K562 (cell line): Measurements from ENCODE around the gene EPHA2. TPM values are rescaled to one million over a fixed set of nuclear protein-coding genes. Genes with fewer than 3 reads are reported as not detected.
A peak's percentile ranks its signal among the peaks of the same experiment; 100 is the strongest.

Source experiments
- BCOR ChIP-seq: fragments of 450-650 bp; IDR thresholded peaks from 2 replicates; pipeline ENCODE4 v1.6.1; 2016
- CEBPB ChIP-seq: fragments of 450-650 bp; IDR thresholded peaks from 2 replicates; pipeline ENCODE4 v1.6.1; 2016; ENCODE audit warnings: missing genetic modification characterization, missing compliant biosample characterization
- CREB3L1 ChIP-seq: fragments of 450-650 bp; IDR thresholded peaks from 2 replicates; pipeline ENCODE4 v1.6.1; 2014; ENCODE audit warnings: low read depth, mild to moderate bottlenecking, moderate library complexity, borderline replicate concordance
- DPF2 ChIP-seq: fragments of 450-650 bp; IDR thresholded peaks from 2 replicates; pipeline ENCODE4 v1.6.1; 2016
- GTF2E2 ChIP-seq: fragments of 200-800 bp; sonication (Bioruptor generic); IDR thresholded peaks from 2 replicates; pipeline ENCODE4 v1.6.1; 2016; ENCODE audit warnings: missing genetic modification characterization, missing compliant biosample characterization
- HDAC2 ChIP-seq: fragments of 450-650 bp; IDR thresholded peaks from 2 replicates; pipeline ENCODE4 v1.6.1; 2016; ENCODE audit warnings: mild to moderate bottlenecking
- JUN ChIP-seq, 2 experiments: sonication (generic) in 1 of 2; formaldehyde crosslinking in 1 of 2; IDR thresholded peaks; 2 replicates each; pipeline versions ENCODE4 v1.6.1 to v1.8.0; 2012 to 2022; ENCODE audit warnings: borderline replicate concordance in 2 of 2, mild to moderate bottlenecking in 2 of 2, improper control_type of control experiment in 1 of 2, low read depth in 1 of 2, low read length in 1 of 2, missing genetic modification reagents in 1 of 2
- L3MBTL2 ChIP-seq: fragments of 450-650 bp; IDR thresholded peaks from 2 replicates; pipeline ENCODE4 v1.6.1; 2016; ENCODE audit warnings: mild to moderate bottlenecking, moderate library complexity
- MEF2D ChIP-seq: conservative IDR thresholded peaks from 2 replicates; pipeline ENCODE4 v1.6.1; 2016; ENCODE audit warnings: low read depth, missing genetic modification characterization, missing compliant biosample characterization
- POLR2A ChIP-seq: fragments of 450-650 bp; conservative IDR thresholded peaks from 2 replicates; pipeline ENCODE4 v1.6.1; 2016
- RFX7 ChIP-seq: fragments of 250-450 bp; sonication (Bioruptor Pico); IDR thresholded peaks from 2 replicates; pipeline ENCODE4 v1.5.1; 2021; ENCODE audit warnings: mild to moderate bottlenecking
- SIX5 ChIP-seq, 2 experiments: IDR thresholded peaks; 2 replicates each; pipeline ENCODE4 v1.6.1; 2011; ENCODE audit warnings: low read length in 2 of 2, borderline replicate concordance in 1 of 2, low read depth in 1 of 2, mild to moderate bottlenecking in 1 of 2, moderate library complexity in 1 of 2; ENCODE audit not compliant: insufficient read depth in 1 of 2
- SMAD2 ChIP-seq: fragments of 150-350 bp; IDR thresholded peaks from 2 replicates; pipeline ENCODE4 v1.6.1; 2014; ENCODE audit warnings: low read depth, mild to moderate bottlenecking, low read length
- SMC3 ChIP-seq: conservative IDR thresholded peaks from 2 replicates; pipeline ENCODE4 v1.6.1; 2011; ENCODE audit warnings: low read depth, low read length, improper control_type of control experiment; ENCODE audit not compliant: insufficient read depth
- SP1 ChIP-seq: sonication (generic); formaldehyde crosslinking; IDR thresholded peaks from 2 replicates; pipeline ENCODE4 v1.8.1; 2022; ENCODE audit warnings: mild to moderate bottlenecking, missing genetic modification reagents
- TRIM28 ChIP-seq: fragments of 450-650 bp; IDR thresholded peaks from 2 replicates; pipeline ENCODE4 v1.6.1; 2017
- U2AF2 ChIP-seq: fragments of 200-400 bp; formaldehyde crosslinking; optimal IDR thresholded peaks from 2 replicates; pipeline ENCODE3; 2017; ENCODE audit warnings: low read depth, mild to moderate bottlenecking, low read length
- XRCC4 ChIP-seq: IDR thresholded peaks from one replicate; pipeline ENCODE4 v1.6.1; 2011; ENCODE audit not compliant: insufficient read depth, insufficient read length; ENCODE audit errors: extremely low read depth
- YY1 ChIP-seq, 3 experiments: IDR thresholded peaks; 2 replicates each; pipeline ENCODE4 v1.6.1; 2011; ENCODE audit warnings: low read length in 2 of 3, mild to moderate bottlenecking in 2 of 3, moderate library complexity in 2 of 3, borderline replicate concordance in 1 of 3, control low read depth in 1 of 3, low read depth in 1 of 3; ENCODE audit not compliant: insufficient read depth in 3 of 3, insufficient replicate concordance in 2 of 3, control insufficient read depth in 1 of 3, insufficient read length in 1 of 3; ENCODE audit errors: extremely low read depth in 1 of 3
- ZFP1 ChIP-seq: fragments of 450-650 bp; formaldehyde crosslinking; IDR thresholded peaks from 2 replicates; pipeline ENCODE4 v1.4.0; 2020; ENCODE audit warnings: mild to moderate bottlenecking, mixed read lengths
- ZNF347 ChIP-seq: fragments of 450-650 bp; formaldehyde crosslinking; IDR thresholded peaks from 2 replicates; pipeline ENCODE4 v1.4.0; 2020; ENCODE audit warnings: low read depth, mild to moderate bottlenecking, moderate library complexity
- ZNF436 ChIP-seq: fragments of 250-450, 450-650 bp; sonication (Bioruptor Pico); formaldehyde crosslinking; IDR thresholded peaks from 2 replicates; pipeline ENCODE4 v1.7.0; 2020; ENCODE audit warnings: mild to moderate bottlenecking
- polyA plus RNA-seq, 8 experiments: library from polyadenylated mRNA; depleted of rRNA in 4 of 8; stranded (reverse) in 5 of 8; unstranded in 3 of 8; fragments of >200 nt; fragmentation: Nextera tagmentation in 2 of 8; fragmentation: Illumina TruSeq in 1 of 8; extraction: Ambion mirVana in 2 of 8; extraction: Trizol in 1 of 8; gene quantifications; 2 replicates each; pipeline versions ENCODE4 v1.2.1 to v1.2.3, GENCODE V29; 2011 to 2014; ENCODE audit warnings: inconsistent platforms in 1 of 8, missing spikeins in 1 of 8
- total RNA-seq, 7 experiments: library from RNA; depleted of rRNA in 6 of 7; stranded (reverse); fragments of >200 nt in 6 of 7; fragmentation: Illumina TruSeq in 2 of 7; extraction: Trizol in 2 of 7; gene quantifications; 2 replicates each; pipeline versions ENCODE4 v1.2.1 to v1.2.3, GENCODE V29; 2011 to 2021; ENCODE audit warnings: low replicate concordance in 1 of 7
- TF ChIP-seq, protein P1 (sequence below): sonication (generic); formaldehyde crosslinking; IDR thresholded peaks from 2 replicates; pipeline ENCODE4 v1.8.0; 2022; ENCODE audit warnings: missing genetic modification reagents, mild to moderate bottlenecking, moderate library complexity, borderline replicate concordance
- TF ChIP-seq, protein P2 (sequence below): fragments of 450-650 bp; conservative IDR thresholded peaks from 2 replicates; pipeline ENCODE4 v1.6.1; 2016; ENCODE audit warnings: missing genetic modification characterization, low read depth, mild to moderate bottlenecking, control low read depth, missing compliant biosample characterization
- TF ChIP-seq, protein P3 (sequence below), 2 experiments: IDR thresholded peaks; 2 replicates each; pipeline ENCODE4 v1.6.1; 2011; ENCODE audit warnings: borderline replicate concordance in 1 of 2, control low read depth in 1 of 2, low read depth in 1 of 2, low read length in 1 of 2, mild to moderate bottlenecking in 1 of 2, mixed read lengths in 1 of 2, moderate library complexity in 1 of 2; ENCODE audit not compliant: insufficient read depth in 1 of 2, insufficient read length in 1 of 2, poor library complexity in 1 of 2, severe bottlenecking in 1 of 2; ENCODE audit errors: extremely low read depth in 1 of 2

Gene EPHA2
- total and polyA plus RNA-seq, 9 of the 15 experiments (the other 6 are each of a cell fraction or from before 2014, with no cell fraction given), result 0.04 to 0.40 (median 0.07) TPM; not detected in 4

DNA sequence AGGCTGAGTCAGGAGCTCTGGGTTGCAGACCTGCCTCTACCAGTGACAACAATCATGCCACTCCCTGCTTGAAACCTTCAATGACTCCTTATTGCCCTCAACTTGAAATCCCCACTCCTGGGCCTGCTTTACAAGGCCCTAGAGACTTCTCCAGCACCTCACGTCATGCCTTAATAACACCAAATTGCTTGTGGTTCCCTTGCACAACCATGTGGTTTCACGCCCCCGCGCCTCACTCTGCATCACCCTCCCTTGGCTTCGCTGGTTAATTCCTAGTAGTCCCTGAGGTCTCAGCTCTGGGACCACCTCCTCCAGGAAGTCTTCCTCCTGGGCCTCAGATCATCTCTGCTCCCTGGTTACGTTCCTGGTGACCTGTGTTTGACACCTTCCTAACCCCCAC is 33.0 kb downstream of the EPHA2 start (continued):
- TF ChIP-seq DPF2 (0 out of 2 replicates have a peak, but pooled peaks have one; percentile 49), L3MBTL2 (peak; percentile 75), ZNF347 (CRISPR knock-in tag) (no peak), GTF2E2 (tag) (no peak), BCOR (no peak), YY1 (IDR thresholded peaks at IDR 0.05; ENCODE audit: borderline replicate concordance in 1 of 3, control insufficient read depth in 1 of 3, extremely low read depth in 1 of 3, insufficient read depth in 3 of 3, insufficient read length in 1 of 3, insufficient replicate concordance in 2 of 3, low read depth in 1 of 3, low read length in 2 of 3) (peak in 1 of 3 experiments; percentile 6), POLR2A (no peak), SIX5 (IDR thresholded peaks at IDR 0.05; ENCODE audit: borderline replicate concordance in 1 of 2, insufficient read depth in 1 of 2, low read depth in 1 of 2, low read length in 2 of 2) (no peak), JUN (IDR thresholded peaks at IDR 0.05; ENCODE audit: borderline replicate concordance, low read depth, low read length) (no peak), JUN (CRISPR knock-in tag; IDR thresholded peaks at IDR 0.05; ENCODE audit: borderline replicate concordance) (no peak), XRCC4 (no peak), MEF2D (tag) (no peak), SMAD2 (no peak), CREB3L1 (no peak), TRIM28 (no peak), SP1 (CRISPR knock-in tag) (no peak), ZFP1 (CRISPR knock-in tag) (no peak), SMC3 (no peak), RFX7 (no peak), HDAC2 (no peak), U2AF2 (no peak), CEBPB (tag) (peak; percentile 92), ZNF436 (CRISPR knock-in tag) (peak; percentile 58; the same call in 1 of the 2 replicates)
- TF ChIP-seq, protein P1, sequence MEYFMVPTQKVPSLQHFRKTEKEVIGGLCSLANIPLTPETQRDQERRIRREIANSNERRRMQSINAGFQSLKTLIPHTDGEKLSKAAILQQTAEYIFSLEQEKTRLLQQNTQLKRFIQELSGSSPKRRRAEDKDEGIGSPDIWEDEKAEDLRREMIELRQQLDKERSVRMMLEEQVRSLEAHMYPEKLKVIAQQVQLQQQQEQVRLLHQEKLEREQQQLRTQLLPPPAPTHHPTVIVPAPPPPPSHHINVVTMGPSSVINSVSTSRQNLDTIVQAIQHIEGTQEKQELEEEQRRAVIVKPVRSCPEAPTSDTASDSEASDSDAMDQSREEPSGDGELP (CRISPR knock-in tag), result peak; percentile 44; the same call in 1 of the 2 replicates
- TF ChIP-seq, protein P2, sequence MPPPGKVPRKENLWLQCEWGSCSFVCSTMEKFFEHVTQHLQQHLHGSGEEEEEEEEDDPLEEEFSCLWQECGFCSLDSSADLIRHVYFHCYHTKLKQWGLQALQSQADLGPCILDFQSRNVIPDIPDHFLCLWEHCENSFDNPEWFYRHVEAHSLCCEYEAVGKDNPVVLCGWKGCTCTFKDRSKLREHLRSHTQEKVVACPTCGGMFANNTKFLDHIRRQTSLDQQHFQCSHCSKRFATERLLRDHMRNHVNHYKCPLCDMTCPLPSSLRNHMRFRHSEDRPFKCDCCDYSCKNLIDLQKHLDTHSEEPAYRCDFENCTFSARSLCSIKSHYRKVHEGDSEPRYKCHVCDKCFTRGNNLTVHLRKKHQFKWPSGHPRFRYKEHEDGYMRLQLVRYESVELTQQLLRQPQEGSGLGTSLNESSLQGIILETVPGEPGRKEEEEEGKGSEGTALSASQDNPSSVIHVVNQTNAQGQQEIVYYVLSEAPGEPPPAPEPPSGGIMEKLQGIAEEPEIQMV, result no peak
- TF ChIP-seq, protein P3, sequence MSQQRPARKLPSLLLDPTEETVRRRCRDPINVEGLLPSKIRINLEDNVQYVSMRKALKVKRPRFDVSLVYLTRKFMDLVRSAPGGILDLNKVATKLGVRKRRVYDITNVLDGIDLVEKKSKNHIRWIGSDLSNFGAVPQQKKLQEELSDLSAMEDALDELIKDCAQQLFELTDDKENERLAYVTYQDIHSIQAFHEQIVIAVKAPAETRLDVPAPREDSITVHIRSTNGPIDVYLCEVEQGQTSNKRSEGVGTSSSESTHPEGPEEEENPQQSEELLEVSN (IDR thresholded peaks at IDR 0.05; ENCODE audit: borderline replicate concordance in 1 of 2, extremely low read depth in 1 of 2, insufficient read depth in 1 of 2, insufficient read length in 1 of 2, low read depth in 1 of 2, low read length in 1 of 2, poor library complexity in 1 of 2, severe bottlenecking in 1 of 2), result peak in 1 of 2 experiments; percentile 22
